ENCODE data around the gene DLG1.

DNA sequence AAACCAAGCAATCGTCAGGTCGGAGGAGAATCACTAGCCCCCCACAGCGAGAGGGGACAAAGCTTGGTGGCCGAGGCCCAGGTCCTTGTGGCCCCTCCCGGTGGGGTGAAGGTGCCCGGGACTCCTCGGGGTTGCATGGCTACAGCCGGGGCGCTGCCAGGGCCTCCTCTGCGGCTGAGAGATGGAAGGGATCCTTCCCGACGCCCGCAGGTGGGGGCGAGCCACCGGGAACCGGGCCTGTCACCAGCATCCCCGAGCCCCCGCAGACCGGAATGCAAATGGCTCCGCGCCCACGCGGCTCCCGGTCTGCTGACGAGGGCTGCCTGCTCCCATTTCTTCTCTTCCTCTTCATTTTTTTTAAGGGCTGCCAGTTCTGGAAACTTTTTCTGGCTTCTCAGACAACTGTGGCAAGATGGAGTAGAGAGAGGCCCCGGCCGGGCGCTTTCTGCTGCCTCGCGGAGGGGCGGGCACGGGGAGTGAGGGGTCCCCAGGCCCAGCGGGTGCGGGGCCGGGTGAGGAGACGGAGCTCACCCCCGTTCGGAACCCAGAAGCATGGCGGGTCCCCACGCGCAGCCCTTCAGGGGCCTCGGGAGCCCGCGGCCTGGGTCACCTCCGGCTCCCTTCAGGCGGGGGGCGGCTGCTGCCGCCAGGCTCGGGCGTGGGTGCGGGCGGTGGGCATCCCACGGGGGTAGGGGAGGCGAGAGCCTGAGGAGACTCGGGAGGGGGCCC is 296.3 kb downstream of the DLG1 start:
- TF ChIP-seq, protein P1, sequence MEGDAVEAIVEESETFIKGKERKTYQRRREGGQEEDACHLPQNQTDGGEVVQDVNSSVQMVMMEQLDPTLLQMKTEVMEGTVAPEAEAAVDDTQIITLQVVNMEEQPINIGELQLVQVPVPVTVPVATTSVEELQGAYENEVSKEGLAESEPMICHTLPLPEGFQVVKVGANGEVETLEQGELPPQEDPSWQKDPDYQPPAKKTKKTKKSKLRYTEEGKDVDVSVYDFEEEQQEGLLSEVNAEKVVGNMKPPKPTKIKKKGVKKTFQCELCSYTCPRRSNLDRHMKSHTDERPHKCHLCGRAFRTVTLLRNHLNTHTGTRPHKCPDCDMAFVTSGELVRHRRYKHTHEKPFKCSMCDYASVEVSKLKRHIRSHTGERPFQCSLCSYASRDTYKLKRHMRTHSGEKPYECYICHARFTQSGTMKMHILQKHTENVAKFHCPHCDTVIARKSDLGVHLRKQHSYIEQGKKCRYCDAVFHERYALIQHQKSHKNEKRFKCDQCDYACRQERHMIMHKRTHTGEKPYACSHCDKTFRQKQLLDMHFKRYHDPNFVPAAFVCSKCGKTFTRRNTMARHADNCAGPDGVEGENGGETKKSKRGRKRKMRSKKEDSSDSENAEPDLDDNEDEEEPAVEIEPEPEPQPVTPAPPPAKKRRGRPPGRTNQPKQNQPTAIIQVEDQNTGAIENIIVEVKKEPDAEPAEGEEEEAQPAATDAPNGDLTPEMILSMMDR (IDR thresholded peaks at IDR 0.05): no peak
- TF ChIP-seq POLR2A (IDR thresholded peaks at IDR 0.05): no peak
